ENCODE results near the gene NFIC. TPM values are rescaled to one million over a fixed set of nuclear protein-coding genes. Genes with fewer than 3 reads are reported as not detected.

Gene NFIC
- polyA plus RNA-seq, 1 donor from 2014 or later, result 0.24 TPM

- Histone ChIP-seq H2AFZ (ENCODE audit: low read depth, low read length) (no peak overlapping the region), H3F3A (ENCODE audit: insufficient read depth, low read length, poor library complexity, severe bottlenecking) (no peaks in the 10 kb centered on the region), H3K4me2 (ENCODE audit: low read length) (no peak overlapping the region), H3K9me2 (ENCODE audit: insufficient read depth, low read length) (no peaks in the 10 kb centered on the region), H3K27me3 (ENCODE audit: insufficient read depth, low read depth, low read length) (no peaks in the 10 kb centered on the region), H3K27ac (ENCODE audit: low read length) (no peak overlapping the region), H3K4me3 (ENCODE audit: low read length) (no peak overlapping the region), H4K20me1 (ENCODE audit: insufficient read depth) (no peaks in the 10 kb centered on the region), H3K36me3 (ENCODE audit: insufficient read depth, low read length) (no peaks in the 10 kb centered on the region), H3K9me3 (ENCODE audit: low read length) (no peaks in the 10 kb centered on the region), H3K79me2 (replicated peaks; ENCODE audit: insufficient read depth, low read length) (no peaks in the 10 kb centered on the region), H3K9ac (ENCODE audit: low read length) (no peak overlapping the region)
- no peak for TF ChIP-seq RAD21 (conservative IDR thresholded peaks at IDR 0.05)
- no peak for TF ChIP-seq TAF1 (IDR thresholded peaks at IDR 0.05; ENCODE audit: low read depth)
- TF ChIP-seq CTCF (IDR thresholded peaks at IDR 0.05; ENCODE audit: poor library complexity, severe bottlenecking), result no peak
- no peak for TF ChIP-seq EP300 (conservative IDR thresholded peaks at IDR 0.05; ENCODE audit: poor library complexity, severe bottlenecking)
- no peak for TF ChIP-seq POLR2AphosphoS5 (IDR thresholded peaks at IDR 0.05)
- no peak for TF ChIP-seq EZH2 (IDR thresholded peaks at IDR 0.05; ENCODE audit: borderline replicate concordance, insufficient read depth, low read length, poor library complexity, severe bottlenecking)
Measured at GRCh38 chr19:3403489-3404323, 37.3 kb downstream of the NFIC start.

- no peaks in the 10 kb centered on the region for H3K36me3 ChIP-seq (ENCODE audit: insufficient read depth, low read length)
- no peak overlapping the region for H3K4me2 ChIP-seq (ENCODE audit: low read length)
- no peak overlapping the region for H3K4me3 ChIP-seq (ENCODE audit: low read length)
- no peaks in the 10 kb centered on the region for H3K27me3 ChIP-seq (ENCODE audit: insufficient read depth, low read depth, low read length)
- no peak overlapping the region for H3K9ac ChIP-seq (ENCODE audit: low read length)
- no peak overlapping the region for H3K27ac ChIP-seq (ENCODE audit: low read length)
- no peaks in the 10 kb centered on the region for H4K20me1 ChIP-seq (ENCODE audit: insufficient read depth)
- no peaks in the 10 kb centered on the region for H3K9me3 ChIP-seq (ENCODE audit: low read length)
- H2AFZ ChIP-seq (ENCODE audit: low read depth, low read length), result no peak overlapping the region
- no peaks in the 10 kb centered on the region for H3K9me2 ChIP-seq (ENCODE audit: insufficient read depth, low read length)
- H3K79me2 ChIP-seq (replicated peaks; ENCODE audit: insufficient read depth, low read length), result no peaks in the 10 kb centered on the region
- H3F3A ChIP-seq (ENCODE audit: insufficient read depth, low read length, poor library complexity, severe bottlenecking), result no peaks in the 10 kb centered on the region
- TF ChIP-seq POLR2AphosphoS5 (IDR thresholded peaks at IDR 0.05) (no peak), SMC3 (conservative IDR thresholded peaks at IDR 0.05; ENCODE audit: poor library complexity) (no peak)
Measured at GRCh38 chr19:3404324-3405260, 38.2 kb downstream of the NFIC start.

- Histone ChIP-seq H3K4me2 (ENCODE audit: low read length) (no peak overlapping the region), H2AFZ (ENCODE audit: low read depth, low read length) (no peak overlapping the region), H3K27ac (ENCODE audit: low read length) (no peak overlapping the region), H3K9me2 (ENCODE audit: insufficient read depth, low read length) (no peaks in the 10 kb centered on the region), H3K9me3 (ENCODE audit: low read length) (no peaks in the 10 kb centered on the region), H3K27me3 (ENCODE audit: insufficient read depth, low read depth, low read length) (no peaks in the 10 kb centered on the region), H3K79me2 (replicated peaks; ENCODE audit: insufficient read depth, low read length) (no peaks in the 10 kb centered on the region), H3K36me3 (ENCODE audit: insufficient read depth, low read length) (no peaks in the 10 kb centered on the region), H3F3A (ENCODE audit: insufficient read depth, low read length, poor library complexity, severe bottlenecking) (no peaks in the 10 kb centered on the region), H3K4me3 (ENCODE audit: low read length) (no peak overlapping the region), H3K9ac (ENCODE audit: low read length) (no peak overlapping the region), H4K20me1 (ENCODE audit: insufficient read depth) (no peaks in the 10 kb centered on the region)
- no peak for TF ChIP-seq REST (IDR thresholded peaks at IDR 0.05; ENCODE audit: borderline replicate concordance)
- TF ChIP-seq EP300 (conservative IDR thresholded peaks at IDR 0.05; ENCODE audit: poor library complexity, severe bottlenecking), result no peak
- no peak for TF ChIP-seq MXI1 (conservative IDR thresholded peaks at IDR 0.05; ENCODE audit: poor library complexity, severe bottlenecking)
- TF ChIP-seq SMC3 (conservative IDR thresholded peaks at IDR 0.05; ENCODE audit: poor library complexity), result no peak
- TF ChIP-seq POLR2AphosphoS5 (IDR thresholded peaks at IDR 0.05), result no peak
- no peak for TF ChIP-seq TAF1 (IDR thresholded peaks at IDR 0.05; ENCODE audit: low read depth)
- TF ChIP-seq EZH2 (IDR thresholded peaks at IDR 0.05; ENCODE audit: borderline replicate concordance, insufficient read depth, low read length, poor library complexity, severe bottlenecking), result no peak
- no peak for TF ChIP-seq CTCF (IDR thresholded peaks at IDR 0.05; ENCODE audit: poor library complexity, severe bottlenecking)
- TF ChIP-seq RAD21 (conservative IDR thresholded peaks at IDR 0.05), result no peak
Measured at GRCh38 chr19:3405261-3405653, 38.9 kb downstream of the NFIC start.
